Measurements from ENCODE around the gene KIF6. TPM values are rescaled to one million over a fixed set of nuclear protein-coding genes. Genes with fewer than 3 reads are reported as not detected.

KIF6 gene
- total RNA-seq, 1 experiment from 2014 or later: not detected

GRCh38 chr6:39558079-39558478, 167.1 kb downstream of the KIF6 start:
- no peak for DNase-seq (ENCODE audit: low read depth, low spot score)
- no peaks in the 10 kb centered on the region for H3K36me3 ChIP-seq (ENCODE audit: control insufficient read depth, insufficient read depth, low read length)
- ChIA-PET CTCF (no interaction called here), POLR2A (no interaction called here)
- TF ChIP-seq CTCF (IDR thresholded peaks at IDR 0.05) (no peak), POLR2AphosphoS5 (IDR thresholded peaks at IDR 0.05; ENCODE audit: low read depth, low read length) (no peak), SIN3A (IDR thresholded peaks at IDR 0.05; ENCODE audit: borderline replicate concordance, insufficient read depth, low read depth, low read length) (no peak), TCF7L2 (IDR thresholded peaks at IDR 0.05; ENCODE audit: low read depth, low read length) (no peak)
- TF ChIP-seq, protein P1, sequence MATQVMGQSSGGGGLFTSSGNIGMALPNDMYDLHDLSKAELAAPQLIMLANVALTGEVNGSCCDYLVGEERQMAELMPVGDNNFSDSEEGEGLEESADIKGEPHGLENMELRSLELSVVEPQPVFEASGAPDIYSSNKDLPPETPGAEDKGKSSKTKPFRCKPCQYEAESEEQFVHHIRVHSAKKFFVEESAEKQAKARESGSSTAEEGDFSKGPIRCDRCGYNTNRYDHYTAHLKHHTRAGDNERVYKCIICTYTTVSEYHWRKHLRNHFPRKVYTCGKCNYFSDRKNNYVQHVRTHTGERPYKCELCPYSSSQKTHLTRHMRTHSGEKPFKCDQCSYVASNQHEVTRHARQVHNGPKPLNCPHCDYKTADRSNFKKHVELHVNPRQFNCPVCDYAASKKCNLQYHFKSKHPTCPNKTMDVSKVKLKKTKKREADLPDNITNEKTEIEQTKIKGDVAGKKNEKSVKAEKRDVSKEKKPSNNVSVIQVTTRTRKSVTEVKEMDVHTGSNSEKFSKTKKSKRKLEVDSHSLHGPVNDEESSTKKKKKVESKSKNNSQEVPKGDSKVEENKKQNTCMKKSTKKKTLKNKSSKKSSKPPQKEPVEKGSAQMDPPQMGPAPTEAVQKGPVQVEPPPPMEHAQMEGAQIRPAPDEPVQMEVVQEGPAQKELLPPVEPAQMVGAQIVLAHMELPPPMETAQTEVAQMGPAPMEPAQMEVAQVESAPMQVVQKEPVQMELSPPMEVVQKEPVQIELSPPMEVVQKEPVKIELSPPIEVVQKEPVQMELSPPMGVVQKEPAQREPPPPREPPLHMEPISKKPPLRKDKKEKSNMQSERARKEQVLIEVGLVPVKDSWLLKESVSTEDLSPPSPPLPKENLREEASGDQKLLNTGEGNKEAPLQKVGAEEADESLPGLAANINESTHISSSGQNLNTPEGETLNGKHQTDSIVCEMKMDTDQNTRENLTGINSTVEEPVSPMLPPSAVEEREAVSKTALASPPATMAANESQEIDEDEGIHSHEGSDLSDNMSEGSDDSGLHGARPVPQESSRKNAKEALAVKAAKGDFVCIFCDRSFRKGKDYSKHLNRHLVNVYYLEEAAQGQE (IDR thresholded peaks at IDR 0.05; ENCODE audit: insufficient read depth in 1 of 2, low read depth in 2 of 2, low read length in 1 of 2): no peak
- in situ Hi-C loops (cut with HindIII; ENCODE audit: low pct_unique_long_range_greater_than_20kb, low sequenced_read_pairs) (no loop called here), intact Hi-C loops (cut with micrococcal nuclease; ENCODE audit: unreplicated experiment) (no loop called here)
- no peak for ATAC-seq
- H3K27me3 ChIP-seq (ENCODE audit: control insufficient read depth, insufficient read depth, low read length): no peaks in the 10 kb centered on the region
- no peak overlapping the region for H3K4me3 ChIP-seq (ENCODE audit: low read depth in 2 of 2, low read length in 2 of 2)
- BruUV-seq (replicated peaks): no TSS peak
- H3K4me1 ChIP-seq (ENCODE audit: control insufficient read depth, insufficient read depth, low read length): no peaks in the 10 kb centered on the region
- H3K27ac ChIP-seq (ENCODE audit: low read length): no peak overlapping the region
- no peaks in the 10 kb centered on the region for H3K9me3 ChIP-seq (ENCODE audit: control insufficient read depth, insufficient read depth, low read depth, low read length)

- no TSS peak for BruUV-seq (replicated peaks)
- DNase-seq (ENCODE audit: low read depth, low spot score): no peak
- H3K36me3 ChIP-seq (ENCODE audit: control insufficient read depth, insufficient read depth, low read length): no peaks in the 10 kb centered on the region
- intact Hi-C loops (cut with micrococcal nuclease; ENCODE audit: unreplicated experiment) (no loop called here), in situ Hi-C loops (cut with HindIII; ENCODE audit: low pct_unique_long_range_greater_than_20kb, low sequenced_read_pairs) (no loop called here)
- H3K4me3 ChIP-seq (ENCODE audit: low read depth in 2 of 2, low read length in 2 of 2): no peak overlapping the region
- ChIA-PET POLR2A (no interaction called here), CTCF (no interaction called here)
- no peak overlapping the region for H3K27ac ChIP-seq (ENCODE audit: low read length)
- no peaks in the 10 kb centered on the region for H3K4me1 ChIP-seq (ENCODE audit: control insufficient read depth, insufficient read depth, low read length)
- H3K27me3 ChIP-seq (ENCODE audit: control insufficient read depth, insufficient read depth, low read length): peaks cover 5% of the 10 kb centered on the region
- ATAC-seq: no peak
- H3K9me3 ChIP-seq (ENCODE audit: control insufficient read depth, insufficient read depth, low read depth, low read length): no peaks in the 10 kb centered on the region
- TF ChIP-seq TCF7L2 (IDR thresholded peaks at IDR 0.05; ENCODE audit: low read depth, low read length): no peak
- no peak for TF ChIP-seq POLR2AphosphoS5 (IDR thresholded peaks at IDR 0.05; ENCODE audit: low read depth, low read length)
- no peak for TF ChIP-seq CTCF (IDR thresholded peaks at IDR 0.05)
- TF ChIP-seq, protein P1 (IDR thresholded peaks at IDR 0.05; ENCODE audit: insufficient read depth in 1 of 2, low read depth in 2 of 2, low read length in 1 of 2): no peak
Measured at GRCh38 chr6:39555136-39555535, 170.1 kb downstream of the KIF6 start.

Data from Panc1 (cell line).